ENCODE measurements around the gene APP.

APP gene

GRCh38 chr21:26124896-26125295, 45.7 kb downstream of the APP start:
- no peaks in the 10 kb centered on the region for H3K36me3 ChIP-seq (ENCODE audit: control insufficient read depth, low read depth, low read length)
- no peak overlapping the region for H3K27ac ChIP-seq (ENCODE audit: low read length)
- no peaks in the 10 kb centered on the region for H3K27me3 ChIP-seq (ENCODE audit: control insufficient read depth, insufficient read depth, low read length)
- H3K9me3 ChIP-seq (ENCODE audit: control insufficient read depth, low read depth, low read length) = no peaks in the 10 kb centered on the region
- H3K9ac ChIP-seq (ENCODE audit: low read length) = no peak overlapping the region
- H3K4me1 ChIP-seq (ENCODE audit: control insufficient read depth, low read depth, low read length) = peaks cover 51% of the 10 kb centered on the region
- no peak overlapping the region for H3K4me3 ChIP-seq (ENCODE audit: low read length)

- H3K27ac ChIP-seq (ENCODE audit: low read length) = no peak overlapping the region
- no peak overlapping the region for H3K9ac ChIP-seq (ENCODE audit: low read length)
- H3K9me3 ChIP-seq (ENCODE audit: control insufficient read depth, low read depth, low read length) = no peaks in the 10 kb centered on the region
- H3K4me1 ChIP-seq (ENCODE audit: control insufficient read depth, low read depth, low read length) = peaks cover 54% of the 10 kb centered on the region
- no peaks in the 10 kb centered on the region for H3K27me3 ChIP-seq (ENCODE audit: control insufficient read depth, insufficient read depth, low read length)
- no peak overlapping the region for H3K4me3 ChIP-seq (ENCODE audit: low read length)
- H3K36me3 ChIP-seq (ENCODE audit: control insufficient read depth, low read depth, low read length) = no peaks in the 10 kb centered on the region
These were observed 46.1 kb downstream of the APP start for GRCh38 chr21:26124421-26124833.

- Histone ChIP-seq H3K36me3 (ENCODE audit: control insufficient read depth, low read depth, low read length) (no peaks in the 10 kb centered on the region), H3K4me3 (ENCODE audit: low read length) (no peak overlapping the region), H3K27me3 (ENCODE audit: control insufficient read depth, insufficient read depth, low read length) (no peaks in the 10 kb centered on the region), H3K4me1 (ENCODE audit: control insufficient read depth, low read depth, low read length) (peaks cover 56% of the 10 kb centered on the region), H3K9me3 (ENCODE audit: control insufficient read depth, low read depth, low read length) (no peaks in the 10 kb centered on the region), H3K27ac (ENCODE audit: low read length) (no peak overlapping the region), H3K9ac (ENCODE audit: low read length) (no peak overlapping the region)
These were observed 47.6 kb downstream of the APP start for GRCh38 chr21:26123012-26123411.

GRCh38 chr21:26120828-26121227, 49.7 kb downstream of the APP start:
- H3K27me3 ChIP-seq (ENCODE audit: control insufficient read depth, insufficient read depth, low read length) = no peaks in the 10 kb centered on the region
- no peak overlapping the region for H3K9ac ChIP-seq (ENCODE audit: low read length)
- no peaks in the 10 kb centered on the region for H3K36me3 ChIP-seq (ENCODE audit: control insufficient read depth, low read depth, low read length)
- no peaks in the 10 kb centered on the region for H3K9me3 ChIP-seq (ENCODE audit: control insufficient read depth, low read depth, low read length)
- no peak overlapping the region for H3K27ac ChIP-seq (ENCODE audit: low read length)
- peaks cover 54% of the 10 kb centered on the region for H3K4me1 ChIP-seq (ENCODE audit: control insufficient read depth, low read depth, low read length)
- no peak overlapping the region for H3K4me3 ChIP-seq (ENCODE audit: low read length)

GRCh38 chr21:26119906-26120305, 50.7 kb downstream of the APP start:
- H3K27me3 ChIP-seq (ENCODE audit: control insufficient read depth, insufficient read depth, low read length) = no peaks in the 10 kb centered on the region
- no peak overlapping the region for H3K9ac ChIP-seq (ENCODE audit: low read length)
- H3K4me1 ChIP-seq (ENCODE audit: control insufficient read depth, low read depth, low read length) = peaks cover 54% of the 10 kb centered on the region
- no peak overlapping the region for H3K27ac ChIP-seq (ENCODE audit: low read length)
- H3K4me3 ChIP-seq (ENCODE audit: low read length) = no peak overlapping the region
- H3K9me3 ChIP-seq (ENCODE audit: control insufficient read depth, low read depth, low read length) = no peaks in the 10 kb centered on the region
- H3K36me3 ChIP-seq (ENCODE audit: control insufficient read depth, low read depth, low read length) = no peaks in the 10 kb centered on the region

- H3K36me3 ChIP-seq (ENCODE audit: control insufficient read depth, low read depth, low read length) = no peaks in the 10 kb centered on the region
- H3K9ac ChIP-seq (ENCODE audit: low read length) = no peak overlapping the region
- H3K9me3 ChIP-seq (ENCODE audit: control insufficient read depth, low read depth, low read length) = no peaks in the 10 kb centered on the region
- H3K4me1 ChIP-seq (ENCODE audit: control insufficient read depth, low read depth, low read length) = peaks cover 54% of the 10 kb centered on the region
- no peak overlapping the region for H3K27ac ChIP-seq (ENCODE audit: low read length)
- no peaks in the 10 kb centered on the region for H3K27me3 ChIP-seq (ENCODE audit: control insufficient read depth, insufficient read depth, low read length)
- H3K4me3 ChIP-seq (ENCODE audit: low read length) = no peak overlapping the region
These were observed 51.5 kb downstream of the APP start for GRCh38 chr21:26118938-26119540.

- H3K9me3 ChIP-seq (ENCODE audit: control insufficient read depth, low read depth, low read length) = no peaks in the 10 kb centered on the region
- no peaks in the 10 kb centered on the region for H3K36me3 ChIP-seq (ENCODE audit: control insufficient read depth, low read depth, low read length)
- no peak overlapping the region for H3K4me3 ChIP-seq (ENCODE audit: low read length)
- H3K9ac ChIP-seq (ENCODE audit: low read length) = no peak overlapping the region
- H3K27ac ChIP-seq (ENCODE audit: low read length) = peak overlapping the region; percentile 13
- no peaks in the 10 kb centered on the region for H3K27me3 ChIP-seq (ENCODE audit: control insufficient read depth, insufficient read depth, low read length)
- peaks cover 65% of the 10 kb centered on the region for H3K4me1 ChIP-seq (ENCODE audit: control insufficient read depth, low read depth, low read length)
These were observed 52.6 kb downstream of the APP start for GRCh38 chr21:26117972-26118367.

GRCh38 chr21:26117324-26117971, 53.1 kb downstream of the APP start:
- Histone ChIP-seq H3K9ac (ENCODE audit: low read length) (no peak overlapping the region), H3K4me1 (ENCODE audit: control insufficient read depth, low read depth, low read length) (peaks cover 65% of the 10 kb centered on the region), H3K27me3 (ENCODE audit: control insufficient read depth, insufficient read depth, low read length) (no peaks in the 10 kb centered on the region), H3K27ac (ENCODE audit: low read length) (peak overlapping the region; percentile 13), H3K4me3 (ENCODE audit: low read length) (no peak overlapping the region), H3K36me3 (ENCODE audit: control insufficient read depth, low read depth, low read length) (no peaks in the 10 kb centered on the region), H3K9me3 (ENCODE audit: control insufficient read depth, low read depth, low read length) (no peaks in the 10 kb centered on the region)

GRCh38 chr21:26116456-26117011, 54.0 kb downstream of the APP start:
- Histone ChIP-seq H3K4me3 (ENCODE audit: low read length) (no peak overlapping the region), H3K36me3 (ENCODE audit: control insufficient read depth, low read depth, low read length) (peaks cover 4% of the 10 kb centered on the region), H3K4me1 (ENCODE audit: control insufficient read depth, low read depth, low read length) (peaks cover 61% of the 10 kb centered on the region), H3K9ac (ENCODE audit: low read length) (no peak overlapping the region), H3K27me3 (ENCODE audit: control insufficient read depth, insufficient read depth, low read length) (no peaks in the 10 kb centered on the region), H3K27ac (ENCODE audit: low read length) (no peak overlapping the region), H3K9me3 (ENCODE audit: control insufficient read depth, low read depth, low read length) (no peaks in the 10 kb centered on the region)

- H3K4me1 ChIP-seq (ENCODE audit: control insufficient read depth, low read depth, low read length) = peaks cover 58% of the 10 kb centered on the region
- no peaks in the 10 kb centered on the region for H3K9me3 ChIP-seq (ENCODE audit: control insufficient read depth, low read depth, low read length)
- H3K27me3 ChIP-seq (ENCODE audit: control insufficient read depth, insufficient read depth, low read length) = no peaks in the 10 kb centered on the region
- H3K36me3 ChIP-seq (ENCODE audit: control insufficient read depth, low read depth, low read length) = peaks cover 5% of the 10 kb centered on the region
- no peak overlapping the region for H3K9ac ChIP-seq (ENCODE audit: low read length)
- H3K27ac ChIP-seq (ENCODE audit: low read length) = no peak overlapping the region
- H3K4me3 ChIP-seq (ENCODE audit: low read length) = no peak overlapping the region
These were observed 54.7 kb downstream of the APP start for GRCh38 chr21:26115899-26116298.

GRCh38 chr21:26115305-26115704, 55.3 kb downstream of the APP start:
- no peaks in the 10 kb centered on the region for H3K27me3 ChIP-seq (ENCODE audit: control insufficient read depth, insufficient read depth, low read length)
- H3K9ac ChIP-seq (ENCODE audit: low read length) = no peak overlapping the region
- peak overlapping the region; percentile 52 for H3K27ac ChIP-seq (ENCODE audit: low read length)
- no peak overlapping the region for H3K4me3 ChIP-seq (ENCODE audit: low read length)
- H3K9me3 ChIP-seq (ENCODE audit: control insufficient read depth, low read depth, low read length) = no peaks in the 10 kb centered on the region
- peaks cover 8% of the 10 kb centered on the region for H3K36me3 ChIP-seq (ENCODE audit: control insufficient read depth, low read depth, low read length)
- H3K4me1 ChIP-seq (ENCODE audit: control insufficient read depth, low read depth, low read length) = peaks cover 55% of the 10 kb centered on the region

- H3K4me1 ChIP-seq (ENCODE audit: control insufficient read depth, low read depth, low read length) = peaks cover 45% of the 10 kb centered on the region
- H3K9ac ChIP-seq (ENCODE audit: low read length) = no peak overlapping the region
- H3K9me3 ChIP-seq (ENCODE audit: control insufficient read depth, low read depth, low read length) = no peaks in the 10 kb centered on the region
- no peaks in the 10 kb centered on the region for H3K27me3 ChIP-seq (ENCODE audit: control insufficient read depth, insufficient read depth, low read length)
- no peak overlapping the region for H3K4me3 ChIP-seq (ENCODE audit: low read length)
- peaks cover 10% of the 10 kb centered on the region for H3K36me3 ChIP-seq (ENCODE audit: control insufficient read depth, low read depth, low read length)
- no peak overlapping the region for H3K27ac ChIP-seq (ENCODE audit: low read length)
These were observed 57.6 kb downstream of the APP start for GRCh38 chr21:26112975-26113374.

All from iPS-18a (cell line).